ENCODE data around the gene ULK4.

DNA sequence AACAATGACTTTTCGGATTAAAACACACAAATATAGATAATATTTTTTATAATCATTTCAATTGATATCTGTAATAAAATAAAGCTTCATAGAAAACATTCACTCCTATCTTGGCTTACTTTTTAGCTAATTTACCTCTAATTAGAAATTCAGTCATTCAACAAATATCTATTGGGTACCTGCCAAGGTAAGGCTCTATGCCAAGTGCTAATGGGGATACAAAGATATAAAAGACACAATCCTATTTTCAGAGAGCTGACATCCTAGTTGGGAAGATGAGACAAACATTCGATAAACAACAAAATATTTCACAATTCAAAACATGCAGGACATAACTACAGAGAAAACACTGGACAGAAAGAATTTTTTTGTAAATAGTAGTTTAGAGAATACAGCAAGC, 63.3 kb downstream of the ULK4 start:
- TF ChIP-seq POLR2A (IDR thresholded peaks at IDR 0.05; ENCODE audit: low read depth, low read length) (no peak), POLR2AphosphoS5 (IDR thresholded peaks at IDR 0.05; ENCODE audit: low read depth, low read length) (no peak), TAF1 (IDR thresholded peaks at IDR 0.05; ENCODE audit: low read depth, low read length) (no peak), SPI1 (IDR thresholded peaks at IDR 0.05; ENCODE audit: low read depth, low read length) (no peak), PAX5 (IDR thresholded peaks at IDR 0.05; ENCODE audit: insufficient read depth, low read length, severe bottlenecking) (no peak), POU2F2 (IDR thresholded peaks at IDR 0.05; ENCODE audit: low read depth, low read length) (no peak)

All from GM12891 (cell line).